HG03469 (cell line): ENCODE results near the gene CRTAC1.

Experiments used
- ATAC-seq: cut with Tn5 transposase; IDR thresholded peaks from one replicate; pipeline ENCODE4 v1.9.1; 2021; ENCODE audit warnings: mild to moderate bottlenecking, moderate library complexity, moderate number of reproducible peaks; ENCODE audit not compliant: unreplicated experiment

The CRTAC1 gene

DNA sequence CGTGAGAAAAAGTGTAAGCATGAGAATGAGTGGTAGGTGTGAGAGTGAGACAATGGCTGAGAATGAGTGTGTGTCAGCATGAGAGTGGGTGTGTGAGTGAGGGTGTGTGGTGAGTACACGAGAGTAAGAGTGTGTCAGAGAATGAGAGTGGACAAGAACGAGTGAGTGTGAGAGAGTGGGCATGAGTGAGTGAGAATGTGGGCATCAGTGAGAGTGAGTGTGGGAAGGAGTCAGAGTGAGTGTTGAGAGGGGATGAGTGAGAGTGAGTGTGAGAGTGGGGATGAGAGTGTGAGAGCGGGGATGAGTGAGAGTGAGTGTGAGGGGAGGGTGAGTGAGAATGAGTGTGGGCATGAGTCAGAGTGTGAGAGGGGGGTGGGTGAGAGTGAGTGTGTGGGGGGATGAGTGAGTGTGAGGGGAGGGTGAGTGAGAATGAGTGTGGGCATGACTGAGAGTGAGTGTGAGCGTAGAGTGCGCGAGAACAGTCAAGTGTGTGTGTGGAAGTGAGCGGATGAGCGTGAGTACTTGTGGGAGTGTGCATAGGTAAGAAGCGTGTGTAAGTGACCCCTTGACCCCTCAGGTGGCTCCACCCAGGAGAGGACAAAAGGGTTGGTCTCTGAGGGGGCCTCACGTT, 105.0 kb downstream of the CRTAC1 start:
- ATAC-seq = no peak

DNA sequence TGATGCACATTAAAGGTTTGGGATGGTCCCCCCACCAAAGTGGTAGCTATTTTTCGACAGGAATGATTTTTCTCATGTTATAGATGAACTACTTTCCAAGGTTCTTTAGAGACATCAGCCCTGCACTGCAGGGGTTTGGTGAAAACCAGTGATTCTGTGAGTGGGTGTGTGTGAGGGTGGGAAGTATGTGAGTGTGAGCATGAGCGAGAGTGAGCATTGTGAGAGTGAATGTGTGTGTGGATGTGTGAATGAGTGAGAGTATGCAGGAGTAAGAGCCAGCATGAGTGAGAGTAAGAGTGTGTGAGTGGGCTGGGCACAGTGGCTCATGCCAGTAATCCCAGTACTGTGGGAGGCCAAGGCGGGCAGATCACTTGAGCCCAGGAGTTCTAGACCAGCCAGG, 105.7 kb downstream of the CRTAC1 start:
- ATAC-seq = no peak

GRCh38 chr10:97923476-97923875, 106.9 kb downstream of the CRTAC1 start:
- ATAC-seq = no peak

GRCh38 chr10:97923057-97923456, 107.4 kb downstream of the CRTAC1 start:
- ATAC-seq = no peak

- no peak for ATAC-seq
These were observed 108.2 kb downstream of the CRTAC1 start for GRCh38 chr10:97922022-97922758.

DNA sequence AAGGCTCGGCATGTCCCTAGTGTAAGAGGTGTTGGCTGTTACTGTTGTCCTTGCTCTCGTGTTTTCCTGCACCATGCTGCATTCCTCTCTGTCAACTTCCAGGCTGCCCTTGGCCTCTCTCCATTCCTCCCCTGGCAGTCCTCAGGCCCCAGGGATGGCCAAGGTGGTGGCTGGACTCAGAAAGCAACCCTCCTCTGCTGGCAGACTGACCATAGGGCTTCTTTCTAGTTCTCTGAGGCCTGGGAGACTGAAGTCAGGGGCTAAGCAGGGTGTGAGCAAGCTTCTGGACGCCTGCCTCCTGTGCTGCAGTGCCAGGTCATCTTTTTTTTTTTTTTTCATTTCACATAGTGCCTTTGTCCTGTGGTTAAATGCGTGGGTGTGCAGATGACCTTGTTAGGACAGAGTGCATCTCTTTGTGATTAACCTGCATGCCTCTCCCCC, 108.8 kb downstream of the CRTAC1 start:
- no peak for ATAC-seq

GRCh38 chr10:97920865-97921264, 109.6 kb downstream of the CRTAC1 start:
- ATAC-seq = no peak

GRCh38 chr10:97919012-97919411, 111.4 kb downstream of the CRTAC1 start:
- no peak for ATAC-seq

DNA sequence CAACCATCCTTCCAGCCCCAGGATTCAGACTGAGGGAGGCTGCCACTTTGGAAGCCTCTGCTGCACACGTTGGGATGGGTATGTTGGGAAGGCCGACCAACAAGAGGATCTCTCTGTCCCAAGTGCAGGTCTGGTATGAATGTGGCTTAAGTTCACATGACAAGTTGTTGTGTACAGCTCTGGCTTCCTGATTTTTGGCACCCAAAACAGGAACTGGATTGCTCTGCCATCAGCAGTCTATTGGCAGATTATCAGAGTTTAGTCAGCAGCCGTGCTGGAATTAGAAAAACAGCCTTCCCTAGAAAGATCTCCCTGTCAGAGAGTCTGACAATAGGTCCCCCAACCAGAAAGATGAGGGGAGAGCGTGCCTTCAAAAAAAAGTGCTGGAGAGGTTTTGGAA, 113.8 kb downstream of the CRTAC1 start:
- ATAC-seq = no peak

DNA sequence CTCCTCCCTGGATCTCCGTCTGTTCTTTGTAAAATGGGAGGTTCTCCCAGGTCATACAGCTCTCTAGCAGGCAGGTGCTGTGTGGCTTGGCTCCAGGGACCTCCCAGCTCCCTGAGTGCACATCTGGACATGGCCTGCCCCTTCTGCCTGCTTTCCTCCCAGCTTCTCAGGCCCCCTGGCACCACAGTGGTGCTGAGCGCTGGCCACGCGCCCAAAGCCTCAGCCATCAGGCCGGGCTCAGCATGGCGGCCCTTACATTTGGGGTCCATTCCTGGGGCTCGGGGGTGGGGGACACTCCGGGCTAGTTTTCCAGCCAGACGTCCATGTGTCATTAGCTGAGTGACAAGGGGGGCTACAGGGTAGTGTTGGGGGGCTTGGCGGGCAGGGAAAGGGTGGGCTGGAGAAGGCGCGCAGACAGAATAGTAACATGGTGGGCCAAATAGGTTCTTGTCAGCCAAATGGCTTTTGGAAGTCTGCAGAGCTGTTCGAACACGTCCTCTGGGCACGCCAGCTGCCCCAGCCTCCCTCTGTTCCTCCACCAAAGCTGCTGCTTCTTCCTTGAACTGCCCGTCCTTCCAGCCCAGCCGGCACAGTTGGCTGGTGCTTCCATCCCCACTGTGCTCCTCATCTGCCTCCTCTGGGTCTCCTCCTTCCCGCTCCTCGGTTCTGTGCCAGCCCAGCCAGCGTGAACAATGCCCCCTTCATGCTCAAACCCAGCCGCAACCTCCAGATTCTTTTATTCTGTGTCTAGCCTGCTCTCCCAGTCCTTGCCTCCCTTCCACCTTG, 114.9 kb downstream of the CRTAC1 start:
- ATAC-seq = no peak

DNA sequence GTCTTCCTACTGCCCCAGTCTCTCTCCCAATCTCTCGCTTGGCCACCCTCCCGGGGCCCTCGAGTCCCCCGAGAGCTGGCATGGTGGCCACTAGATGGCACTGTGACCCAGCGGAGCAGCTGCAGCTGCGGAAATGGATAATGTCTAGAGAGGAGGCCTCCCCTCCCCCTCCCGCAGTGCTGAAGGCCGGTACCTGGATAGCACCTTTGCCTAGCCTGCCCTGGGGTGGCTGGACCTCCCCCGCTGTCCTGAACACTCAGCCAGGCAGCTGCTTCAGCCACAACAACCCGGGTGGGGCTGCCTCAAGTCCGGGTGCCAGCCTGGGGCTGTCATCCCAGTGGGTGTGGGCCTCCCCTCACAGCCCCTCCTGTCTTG, 115.6 kb downstream of the CRTAC1 start:
- ATAC-seq = no peak

- ATAC-seq = no peak
These were observed 116.1 kb downstream of the CRTAC1 start for GRCh38 chr10:97914171-97914836.

DNA sequence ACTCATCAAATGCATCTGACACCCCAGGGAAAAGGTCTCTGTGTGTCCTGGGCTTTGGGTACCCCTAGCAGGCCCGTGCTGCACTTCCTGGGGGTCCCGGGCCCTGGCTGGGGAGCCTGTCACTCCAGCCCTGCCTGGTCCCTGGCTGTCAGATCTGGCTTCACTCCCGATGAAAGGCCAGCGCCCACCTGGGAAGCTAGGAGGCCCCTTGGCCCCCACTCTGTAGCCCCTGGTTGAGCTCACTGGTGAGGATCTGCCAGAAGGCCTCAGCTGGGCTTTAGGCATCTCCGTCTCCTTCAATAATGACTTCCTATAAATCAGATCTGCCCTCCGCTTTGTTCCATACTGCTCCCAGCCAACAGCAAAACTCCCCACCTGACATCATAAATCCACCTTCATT, 116.8 kb downstream of the CRTAC1 start:
- ATAC-seq = no peak

DNA sequence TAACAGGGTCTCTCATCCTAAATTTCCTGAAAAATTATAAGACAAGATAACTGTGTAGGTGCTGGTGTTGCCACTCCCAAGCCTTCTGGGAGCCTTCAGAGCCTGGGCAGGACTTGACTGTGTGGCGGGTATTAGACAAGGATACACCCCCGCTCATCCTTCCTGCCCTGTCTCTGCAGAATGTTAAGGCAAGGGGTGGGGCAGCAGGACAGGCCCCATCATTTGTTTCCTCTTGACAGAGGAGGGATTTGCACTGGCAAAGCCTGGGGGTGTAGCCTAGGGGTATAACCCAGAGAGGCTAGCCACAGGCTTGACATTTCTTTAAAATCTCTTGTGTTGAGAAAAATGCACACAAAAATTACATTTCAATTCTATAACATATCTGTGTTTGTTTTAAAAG, 117.2 kb downstream of the CRTAC1 start:
- ATAC-seq = no peak

- no peak for ATAC-seq
These were observed 119.2 kb downstream of the CRTAC1 start for GRCh38 chr10:97911217-97911616.

DNA sequence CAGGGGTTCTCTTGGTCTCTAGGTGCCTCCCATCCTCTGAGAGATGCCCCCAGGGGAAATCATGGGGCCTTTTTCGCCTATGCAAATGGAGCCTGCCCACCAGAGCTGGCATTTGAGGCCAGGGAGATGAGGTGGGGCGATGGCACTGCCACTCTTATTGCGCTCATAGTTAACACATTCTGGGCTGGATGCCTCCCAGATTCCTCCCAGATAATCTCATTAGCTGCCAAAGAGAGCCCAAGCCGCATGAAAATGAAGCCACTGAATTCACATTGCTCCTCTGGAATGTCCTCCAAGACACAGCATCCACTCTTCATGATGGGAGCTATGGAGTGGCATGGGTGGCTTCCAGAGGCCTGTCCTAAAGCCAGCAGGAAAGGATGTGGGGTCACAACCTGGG, 119.8 kb downstream of the CRTAC1 start:
- no peak for ATAC-seq

- ATAC-seq = no peak
These were observed 122.6 kb downstream of the CRTAC1 start for GRCh38 chr10:97907830-97908229.

- ATAC-seq = no peak
These were observed 123.2 kb downstream of the CRTAC1 start for GRCh38 chr10:97907211-97907610.

DNA sequence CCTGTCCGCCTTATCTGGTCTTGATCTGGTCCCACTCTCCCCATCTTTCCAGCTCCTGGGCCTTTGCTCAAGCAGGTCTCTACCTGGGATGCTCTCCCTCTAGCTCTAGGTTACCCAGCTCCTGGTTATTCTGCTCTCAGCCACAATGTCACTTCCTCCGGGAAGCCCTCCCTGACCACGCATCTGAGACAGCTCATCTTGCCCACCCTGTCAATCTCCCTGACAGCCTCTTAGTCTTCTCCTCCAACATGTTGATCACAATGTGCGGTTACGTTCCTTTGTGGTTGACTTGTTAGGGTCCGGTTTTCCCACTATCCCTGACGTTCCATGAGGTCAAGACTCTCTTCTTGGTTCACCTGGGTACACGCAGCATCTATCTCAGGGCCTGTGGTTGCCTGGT, 125.1 kb downstream of the CRTAC1 start:
- no peak for ATAC-seq

DNA sequence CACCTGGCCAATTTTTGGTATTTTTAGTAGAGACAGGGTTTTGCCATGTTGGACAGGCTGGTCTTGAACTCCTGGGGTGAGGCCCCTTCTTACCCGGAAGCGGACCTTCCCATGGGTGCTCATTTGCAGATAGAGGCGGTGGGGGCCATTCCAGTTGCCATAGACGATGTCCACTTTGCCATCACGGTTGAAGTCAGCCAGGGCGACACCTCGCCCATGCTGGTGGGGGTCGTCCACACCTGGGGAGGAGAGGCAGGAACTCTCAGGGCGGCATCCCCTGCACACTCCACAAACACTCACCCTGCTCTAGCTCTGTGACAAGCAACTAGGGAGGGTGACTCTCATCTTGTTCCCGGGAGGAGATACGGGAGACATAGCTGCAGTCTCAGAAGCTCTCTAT, 125.8 kb downstream of the CRTAC1 start:
- ATAC-seq = no peak

DNA sequence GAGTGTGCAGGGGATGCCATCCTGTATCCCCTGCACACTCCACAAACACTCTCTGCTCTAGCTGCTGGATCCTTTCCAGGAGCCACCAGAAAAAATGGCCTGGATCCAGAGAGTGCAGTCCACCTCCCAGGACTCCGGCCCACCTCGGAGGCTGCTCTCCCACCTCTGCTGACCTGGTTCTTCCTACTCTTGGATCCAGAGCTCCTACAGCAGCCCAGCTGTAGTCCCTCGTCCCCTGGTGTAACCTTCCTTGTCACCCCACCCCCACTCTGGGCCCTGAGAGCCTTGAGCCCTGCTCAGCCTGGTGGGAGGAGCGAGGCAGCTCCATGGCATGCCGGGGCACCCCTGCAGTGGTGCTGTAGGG, 126.4 kb downstream of the CRTAC1 start:
- no peak for ATAC-seq
